ENCODE results near the gene GAB2. TPM values are rescaled to one million over a fixed set of nuclear protein-coding genes. Genes with fewer than 3 reads are reported as not detected.

The GAB2 gene
- total RNA-seq: 4.9 and 14.1 TPM in 2 replicates

DNA sequence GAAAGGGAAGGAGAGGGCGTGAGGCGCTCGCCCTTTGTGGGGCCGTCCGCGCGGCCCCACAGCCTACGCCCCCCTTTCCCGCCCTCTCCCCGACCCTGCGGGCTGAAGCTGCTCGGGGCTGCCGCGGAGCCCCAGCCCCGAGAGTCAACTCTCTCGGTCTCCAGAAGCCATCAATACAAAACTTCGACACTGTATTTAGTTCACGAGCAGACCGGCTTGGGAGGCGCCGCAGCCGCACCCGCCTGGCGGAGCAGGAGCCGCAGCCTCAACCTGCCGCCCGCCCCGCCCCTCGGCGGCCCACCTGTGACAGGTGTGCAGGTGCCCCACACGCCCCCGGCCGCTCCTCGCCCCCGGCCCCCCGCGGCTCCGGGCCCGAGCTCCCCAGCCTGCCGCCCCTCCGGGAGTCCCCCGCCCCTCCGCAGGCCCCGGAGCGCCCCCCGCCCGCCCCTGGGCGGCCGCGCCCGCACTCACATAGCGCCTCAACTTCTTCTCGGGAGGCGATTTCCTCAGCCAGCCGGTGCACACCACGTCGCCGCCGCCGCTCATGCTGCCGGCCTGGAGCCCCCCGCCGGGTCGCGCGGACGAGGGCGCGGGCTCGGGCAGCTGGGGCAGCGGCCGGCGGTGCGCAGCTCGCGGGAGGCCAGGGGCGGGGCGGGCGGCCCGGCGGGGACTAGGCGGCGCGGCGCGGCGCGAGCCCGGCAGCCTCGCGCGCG lies at the start of gene GAB2:
GAB2 (minus strand) TSS at position 646 of the 713 bp plus-strand sequence; CDS start at position 546, 100 bp downstream.

DNA sequence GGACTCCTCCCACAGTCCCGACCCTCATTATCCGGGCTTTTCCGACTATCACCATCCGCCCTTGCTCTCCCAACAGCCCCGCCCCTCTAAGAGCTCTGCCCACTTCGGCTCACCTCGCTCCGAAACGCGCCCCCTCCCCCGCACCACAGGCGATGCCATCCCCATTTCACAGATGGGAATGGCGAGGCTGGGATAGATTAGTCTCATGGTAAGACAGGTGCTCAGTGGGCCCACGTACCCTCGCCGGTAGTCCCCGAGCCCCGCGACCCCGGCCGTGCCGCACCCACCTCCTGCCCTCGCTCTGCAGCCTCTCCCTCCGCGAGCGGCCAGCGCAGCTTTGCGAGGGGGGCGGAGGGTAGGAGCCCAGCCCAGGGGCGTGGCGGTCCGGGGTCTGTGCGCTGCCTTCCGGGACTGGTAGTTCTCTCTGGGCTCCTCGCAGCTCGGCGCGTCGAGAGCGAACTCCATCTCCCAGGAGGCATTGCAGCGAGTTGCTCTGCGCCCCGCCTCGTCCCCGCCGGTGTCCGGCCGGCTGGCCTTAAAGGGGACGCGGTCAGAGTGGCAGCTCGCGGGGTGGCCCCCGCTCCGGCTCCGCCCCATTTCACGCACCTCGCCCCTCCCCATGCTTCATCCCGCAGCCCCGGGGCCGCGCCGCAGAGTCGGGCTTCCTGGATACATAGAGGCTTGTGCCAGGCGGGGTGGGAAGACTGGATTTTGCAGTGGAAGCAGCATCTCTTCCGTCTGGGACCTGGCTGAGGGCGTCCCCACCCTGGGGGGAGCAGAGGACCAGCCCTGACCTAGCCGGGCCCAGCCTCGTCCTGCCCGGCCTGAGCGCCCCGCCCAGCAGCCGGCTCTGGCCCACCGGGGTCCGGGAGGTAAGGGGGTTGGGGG lies 229.1 kb downstream of the GAB2 start, which contains the start of the genes KCTD21 and USP35:
KCTD21 (minus strand) TSS at position 341 of the 888 bp plus-strand sequence. CDS start 14,072 bp downstream, outside the sequence.
USP35 (plus strand) TSS at position 634 of the 888 bp plus-strand sequence. CDS start 7,327 bp downstream, outside the sequence.

Other genes with a start within 250 kb of the GAB2 start
- 7.4 and 21.0 TPM in 2 replicates for gene KCTD21, start 229.2 kb downstream of the GAB2 start, total RNA-seq
- 13.7 and 14.3 TPM in 2 replicates for gene USP35, start 228.9 kb downstream of the GAB2 start, total RNA-seq
- gene NARS2, start 157.0 kb upstream of the GAB2 start, total RNA-seq: 10.9 and 15.4 TPM in 2 replicates

Measured in bronchial smooth muscle cell (primary cell).